H9 (cell line): ENCODE data around the gene ACTN4. TPM values are rescaled to one million over a fixed set of nuclear protein-coding genes. Genes with fewer than 3 reads are reported as not detected.

Experiments
- DNase-seq: peaks from one replicate; pipeline ENCODE4 v3.0.0-alpha.2; 2017
- H2AFZ ChIP-seq: one replicate; pipeline ENCODE4 v1.6.1; 2013; ENCODE audit warnings: mild to moderate bottlenecking, low read length, control low read depth, moderate library complexity
- H2AK5ac ChIP-seq: 2 replicates; pipeline ENCODE4 v1.6.1; 2013; ENCODE audit warnings: low read length, control low read depth, mixed read lengths; ENCODE audit not compliant: insufficient read length
- H2BK120ac ChIP-seq: one replicate; pipeline ENCODE4 v1.6.1; 2013; ENCODE audit warnings: low read depth, mild to moderate bottlenecking, low read length, control low read depth, inconsistent platforms; ENCODE audit not compliant: poor library complexity, severe bottlenecking
- H2BK12ac ChIP-seq: 2 replicates; pipeline ENCODE4 v1.6.1; 2013; ENCODE audit warnings: low read length, control low read depth, mixed read lengths, low read depth; ENCODE audit not compliant: insufficient read length
- H2BK15ac ChIP-seq: 2 replicates; pipeline ENCODE4 v1.6.1; 2013; ENCODE audit warnings: low read depth, low read length, control low read depth
- H2BK20ac ChIP-seq: one replicate; pipeline ENCODE4 v1.6.1; 2013; ENCODE audit warnings: low read depth, mild to moderate bottlenecking, low read length, control low read depth, inconsistent platforms; ENCODE audit not compliant: poor library complexity, severe bottlenecking
- H2BK5ac ChIP-seq: 2 replicates; pipeline ENCODE4 v1.6.1; 2013; ENCODE audit warnings: low read length, control low read depth, mixed read lengths; ENCODE audit not compliant: insufficient read length
- H3K14ac ChIP-seq: 2 replicates; pipeline ENCODE4 v1.6.1; 2013; ENCODE audit warnings: low read length, control low read depth; ENCODE audit not compliant: insufficient read depth
- H3K18ac ChIP-seq: 2 replicates; pipeline ENCODE4 v1.6.1; 2013; ENCODE audit warnings: low read depth, mild to moderate bottlenecking, mixed read lengths, low read length, control low read depth; ENCODE audit not compliant: insufficient read length
- H3K23ac ChIP-seq: 2 replicates; pipeline ENCODE4 v1.6.1; 2013; ENCODE audit warnings: low read length, control low read depth, mixed read lengths, low read depth; ENCODE audit not compliant: insufficient read length
- H3K23me2 ChIP-seq: 2 replicates; pipeline ENCODE4 v1.6.1; 2013; ENCODE audit warnings: low read depth, mild to moderate bottlenecking, mixed read lengths, low read length, control low read depth; ENCODE audit not compliant: insufficient read length, poor library complexity, severe bottlenecking
- H3K27ac ChIP-seq: 2 replicates; pipeline ENCODE4 v1.5.1; 2013; ENCODE audit warnings: low read length, control low read depth, mixed read lengths, low read depth; ENCODE audit not compliant: insufficient read length
- H3K27me3 ChIP-seq: 2 replicates; pipeline ENCODE4 v1.6.1; 2013; ENCODE audit warnings: low read length, control low read depth, inconsistent platforms; ENCODE audit not compliant: insufficient read depth
- H3K4ac ChIP-seq: 2 replicates; pipeline ENCODE4 v1.6.1; 2013; ENCODE audit warnings: low read depth, mild to moderate bottlenecking, control low read depth, inconsistent platforms, low read length, moderate library complexity
- H3K4me1 ChIP-seq: 2 replicates; pipeline ENCODE4 v1.6.1; 2013; ENCODE audit warnings: low read length, control low read depth, inconsistent platforms; ENCODE audit not compliant: insufficient read depth
- H3K4me2 ChIP-seq: 2 replicates; pipeline ENCODE4 v1.6.1; 2013; ENCODE audit warnings: low read length, control low read depth, mixed read lengths; ENCODE audit not compliant: insufficient read length, insufficient read depth
- H3K56ac ChIP-seq: 2 replicates; pipeline ENCODE4 v1.6.1; 2013; ENCODE audit warnings: low read depth, mild to moderate bottlenecking, mixed read lengths, low read length, control low read depth; ENCODE audit not compliant: insufficient read length
- H3K79me1 ChIP-seq: 2 replicates; pipeline ENCODE4 v1.6.1; 2013; ENCODE audit warnings: low read depth, mild to moderate bottlenecking, moderate library complexity, low read length, control low read depth, inconsistent platforms; ENCODE audit not compliant: insufficient read depth, poor library complexity, severe bottlenecking
- H3K79me2 ChIP-seq: 2 replicates; pipeline ENCODE4 v1.6.1; 2013; ENCODE audit warnings: low read length, control low read depth, inconsistent platforms; ENCODE audit not compliant: insufficient read depth
- H3K9ac ChIP-seq: 2 replicates; pipeline ENCODE4 v1.6.1; 2013; ENCODE audit warnings: low read length, control low read depth, mixed read lengths; ENCODE audit not compliant: insufficient read length; ENCODE audit errors: extremely low read depth
- H3K9me3 ChIP-seq: one replicate; pipeline ENCODE4 v1.6.1; 2013; ENCODE audit warnings: low read depth, low read length, inconsistent platforms; ENCODE audit not compliant: control insufficient read depth
- H3T11ph ChIP-seq: one replicate; pipeline ENCODE4 v1.6.1; 2013; ENCODE audit warnings: mild to moderate bottlenecking, low read length, control low read depth, inconsistent platforms
- H4K20me1 ChIP-seq: one replicate; pipeline ENCODE4 v1.6.1; 2013; ENCODE audit not compliant: control insufficient read depth, insufficient read length, insufficient read depth
- H4K5ac ChIP-seq: 2 replicates; pipeline ENCODE4 v1.6.1; 2013; ENCODE audit warnings: low read depth, mild to moderate bottlenecking, mixed read lengths, low read length, control low read depth; ENCODE audit not compliant: insufficient read length
- H4K8ac ChIP-seq: replicated peaks from 2 replicates; pipeline ENCODE4 v1.6.1; 2013; ENCODE audit warnings: low read length, control low read depth, mixed read lengths, low read depth; ENCODE audit not compliant: insufficient read length
- H4K91ac ChIP-seq: 2 replicates; pipeline ENCODE4 v1.6.1; 2013; ENCODE audit warnings: low read depth, mild to moderate bottlenecking, moderate library complexity, mixed read lengths, low read length, control low read depth; ENCODE audit not compliant: insufficient read length
- H3K27ac Mint-ChIP-seq, 3 experiments: 2 replicates in 2 of 3; 3 replicates in 1 of 3; pipeline ENCODE4 v1.8.0; 2020 to 2021; ENCODE audit warnings: mixed read lengths in 3 of 3, mild to moderate bottlenecking in 1 of 3, moderate library complexity in 1 of 3
- H3K27me3 Mint-ChIP-seq: 2 replicates; pipeline ENCODE4 v1.8.0; 2021; ENCODE audit warnings: low read depth, mild to moderate bottlenecking, moderate library complexity, mixed read lengths
- H3K36me3 Mint-ChIP-seq, 3 experiments: 2 replicates in 2 of 3; 3 replicates in 1 of 3; pipeline ENCODE4 v1.8.0; 2020 to 2021; ENCODE audit warnings: low read depth in 3 of 3, mixed read lengths in 3 of 3; ENCODE audit not compliant: insufficient read depth in 1 of 3
- H3K4me1 Mint-ChIP-seq, 2 experiments: 2 replicates each; pipeline ENCODE4 v1.8.0; 2020; ENCODE audit warnings: mixed read lengths in 2 of 2
- H3K4me3 Mint-ChIP-seq, 2 experiments: 2 replicates in 1 of 2; 3 replicates in 1 of 2; pipeline ENCODE4 v1.8.0; 2020 to 2021; ENCODE audit warnings: mild to moderate bottlenecking in 2 of 2, mixed read lengths in 2 of 2, moderate library complexity in 1 of 2
- H3K9me3 Mint-ChIP-seq, 2 experiments: 2 replicates in 1 of 2; 3 replicates in 1 of 2; pipeline ENCODE4 v1.8.0; 2020; ENCODE audit warnings: mild to moderate bottlenecking in 2 of 2, mixed read lengths in 2 of 2, moderate library complexity in 1 of 2
- CTCF ChIP-seq: fragments of 200-600 bp; sonication (generic); conservative IDR thresholded peaks from 3 replicates; pipeline ENCODE4 v1.8.0; 2021; ENCODE audit warnings: antibody characterized with exemption, mild to moderate bottlenecking
- WGBS: extraction: QIAGEN DNeasy Blood & Tissue Kit; methylation state at CpG from one replicate; pipeline ENCODE4 v1.1.7; 2013; ENCODE audit warnings: missing lambda C conversion rate, low lambda C conversion rate, mixed read lengths; ENCODE audit not compliant: insufficient read length; ENCODE audit errors: extremely low coverage; 5-methylcytosine and 5-hydroxymethylcytosine counted together
- total RNA-seq: library from RNA; stranded (reverse); gene quantifications from 2 replicates; pipeline ENCODE4 v1.2.1, GENCODE V29; 2021

Gene ACTN4
- total RNA-seq, 1 experiment from 2014 or later: 369 TPM

- peaks cover 6% of the 10 kb centered on the region for H3K79me1 ChIP-seq
- no peak overlapping the region for H3T11ph ChIP-seq
- peaks cover 12 to 16% (median 13%) of the 10 kb centered on the region in 3 experiments for H3K36me3 Mint-ChIP-seq
- peaks cover 48% of the 10 kb centered on the region; the same call in 1 of the 2 replicates for H3K79me2 ChIP-seq
- no peak overlapping the region for H4K8ac ChIP-seq
- H3K4me1 Mint-ChIP-seq: peaks cover 70 to 76% of the 10 kb centered on the region in 2 experiments
- H3K56ac ChIP-seq: no peak overlapping the region
- H3K14ac ChIP-seq: no peak overlapping the region
- H3K27ac ChIP-seq: no peak overlapping the region
- no peak overlapping the region for H2BK120ac ChIP-seq
- no peaks in the 10 kb centered on the region for H3K27me3 Mint-ChIP-seq
- no peak for TF ChIP-seq CTCF
- no peak overlapping the region for H2BK20ac ChIP-seq
- no peaks in the 10 kb centered on the region for H4K20me1 ChIP-seq
- H3K27me3 ChIP-seq: no peaks in the 10 kb centered on the region
- H4K5ac ChIP-seq: no peak overlapping the region
- no peak overlapping the region for H3K23ac ChIP-seq
- H3K9ac ChIP-seq: no peak overlapping the region
- H2BK15ac ChIP-seq: no peak overlapping the region
- H3K4me2 ChIP-seq: no peak overlapping the region
- no peak overlapping the region for H2AK5ac ChIP-seq
- no peak overlapping the region for H3K18ac ChIP-seq
- H3K27ac Mint-ChIP-seq: peak overlapping the region; percentile 49 to 91 (median 87); a peak in 5 of 7 replicates
- no peak overlapping the region for H4K91ac ChIP-seq
- H3K9me3 Mint-ChIP-seq: no peaks in the 10 kb centered on the region; a peak in 2 of 5 replicates
- H3K9me3 ChIP-seq: no peaks in the 10 kb centered on the region
- H2BK5ac ChIP-seq: no peak overlapping the region
- WGBS: no CpG with 5 or more reads among the region's 4 CpGs
- DNase-seq: no peak
- no peak overlapping the region for H2BK12ac ChIP-seq
- H3K4me1 ChIP-seq: peaks cover 25% of the 10 kb centered on the region
- no peak overlapping the region for H3K4ac ChIP-seq
- no peak overlapping the region for H3K4me3 Mint-ChIP-seq
- H3K23me2 ChIP-seq: no peaks in the 10 kb centered on the region
- no peak overlapping the region for H2AFZ ChIP-seq
These were observed 24.2 kb downstream of the ACTN4 start for GRCh38 chr19:38671654-38672053.
